Stimulated activated CD4-positive, alpha-beta T cell treated with anti-CD3 and anti-CD28 coated beads, Interleukin-1b, Interleukin-23, amount 100 ng/mL, for 1 hour (primary cell): ENCODE results near the gene COG2.
"Not testable (repeated sequence)": the region's sequence is repeated elsewhere in the genome, so short reads cannot be mapped to it uniquely, and the experiment has no call there.

Experiments
- DNase-seq, 2 donors: peaks; one replicate each; pipeline ENCODE4 v3.0.0-alpha.2; 2020; ENCODE audit warnings: low read depth in 2 of 2

The COG2 gene

GRCh38 chr1:230677200-230677599 is 34.9 kb downstream of the COG2 start:
- no peak for DNase-seq

GRCh38 chr1:230679192-230679591 is 36.9 kb downstream of the COG2 start:
- no peak for DNase-seq

GRCh38 chr1:230679825-230680224 is 37.5 kb downstream of the COG2 start:
- DNase-seq, result no peak

- DNase-seq, result no peak
Measured at GRCh38 chr1:230680300-230681025, 38.2 kb downstream of the COG2 start.

DNA sequence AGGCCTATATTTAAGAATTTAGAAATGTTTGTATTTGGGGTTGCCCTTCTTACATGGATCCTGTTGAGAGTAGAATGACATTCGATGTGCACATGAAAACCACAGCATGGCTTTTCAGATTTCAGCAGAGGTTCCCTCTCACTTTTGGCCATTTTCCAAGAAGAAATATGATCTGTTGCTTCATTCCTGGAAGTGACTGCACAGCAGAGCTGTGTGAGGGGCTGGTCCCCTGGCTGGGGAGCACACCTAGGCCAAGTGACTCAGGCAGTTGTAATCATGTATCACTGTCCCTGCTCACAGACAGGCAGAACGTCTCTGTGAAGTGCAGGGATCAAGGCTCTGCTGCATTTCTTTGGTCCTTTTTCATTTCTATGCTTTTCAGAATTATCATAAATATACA is 39.3 kb downstream of the COG2 start:
- DNase-seq, result no peak

DNA sequence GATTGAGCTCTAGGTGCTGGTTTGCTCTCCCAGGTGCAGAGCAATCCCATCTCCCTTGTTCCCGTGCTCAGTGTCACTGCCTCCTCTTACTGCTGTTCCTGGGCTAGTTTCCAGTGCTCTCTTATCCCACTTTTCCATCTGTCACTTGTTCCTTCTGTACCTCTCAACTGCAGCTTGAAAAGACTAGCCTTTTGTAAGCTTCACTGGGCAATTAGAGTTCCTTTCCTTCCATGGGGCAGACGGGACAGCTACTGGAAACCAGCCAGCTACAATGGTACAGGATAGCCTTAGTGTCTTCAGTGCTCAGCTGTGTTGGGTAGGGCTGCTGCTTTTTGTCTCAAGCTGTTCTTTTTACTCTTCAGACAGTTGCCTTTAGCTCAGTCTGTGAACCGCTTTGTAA is 40.0 kb downstream of the COG2 start:
- no peak for DNase-seq

DNA sequence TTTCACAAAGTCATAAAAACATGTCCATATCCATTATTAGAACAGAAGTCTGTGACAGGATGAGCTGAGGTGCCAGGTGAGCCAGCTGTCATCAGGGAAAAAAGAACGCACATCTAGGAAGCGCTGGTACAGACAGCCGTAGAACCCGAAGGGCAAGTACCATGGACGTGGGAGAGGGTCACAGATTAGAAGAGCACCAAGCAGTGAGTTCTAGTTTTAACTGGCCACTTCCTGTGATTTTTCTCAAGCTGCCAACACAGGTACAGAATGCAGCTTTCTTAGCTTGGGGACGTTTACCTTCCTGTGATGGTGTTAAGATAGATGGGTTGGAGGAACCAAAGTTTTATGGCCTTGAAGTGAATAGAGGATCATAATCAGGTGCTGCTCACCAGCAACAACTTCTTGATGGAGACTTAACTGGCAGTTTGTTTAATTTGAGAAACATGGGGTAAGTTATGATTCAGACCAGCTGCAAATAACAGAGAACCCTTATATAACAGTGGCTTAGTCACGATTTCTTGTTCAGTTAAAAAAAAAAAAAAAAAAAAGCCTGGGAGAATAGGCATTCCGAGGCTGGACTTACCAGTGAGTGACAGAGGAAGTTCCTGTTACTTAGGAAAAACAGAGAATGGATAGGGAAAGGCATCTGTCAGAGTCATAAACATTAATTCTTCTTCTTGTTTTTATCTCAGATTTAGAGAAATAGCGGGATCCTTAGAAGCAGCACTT is 40.8 kb downstream of the COG2 start:
- DNase-seq, result no peak

DNA sequence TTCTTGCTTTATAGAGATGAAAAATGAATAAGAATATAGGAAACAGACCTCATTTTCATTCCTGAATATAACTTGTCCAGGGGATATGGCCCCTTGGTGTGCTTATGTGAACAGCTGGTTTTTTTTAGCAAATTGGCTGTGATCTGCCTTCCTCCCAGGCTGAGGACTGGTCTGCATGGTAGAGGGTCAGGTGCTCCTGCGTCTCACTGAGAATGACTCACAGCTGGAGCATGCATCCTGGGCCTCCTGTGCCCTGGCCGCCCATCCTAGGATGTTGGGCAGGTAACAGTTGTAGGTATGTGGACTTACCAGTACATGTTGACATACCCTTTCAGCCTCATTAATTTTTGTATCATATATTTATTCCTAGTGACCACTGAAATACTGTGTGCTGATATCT is 41.9 kb downstream of the COG2 start:
- DNase-seq, result no peak

GRCh38 chr1:230684998-230685397 is 42.7 kb downstream of the COG2 start:
- DNase-seq, result no peak

DNA sequence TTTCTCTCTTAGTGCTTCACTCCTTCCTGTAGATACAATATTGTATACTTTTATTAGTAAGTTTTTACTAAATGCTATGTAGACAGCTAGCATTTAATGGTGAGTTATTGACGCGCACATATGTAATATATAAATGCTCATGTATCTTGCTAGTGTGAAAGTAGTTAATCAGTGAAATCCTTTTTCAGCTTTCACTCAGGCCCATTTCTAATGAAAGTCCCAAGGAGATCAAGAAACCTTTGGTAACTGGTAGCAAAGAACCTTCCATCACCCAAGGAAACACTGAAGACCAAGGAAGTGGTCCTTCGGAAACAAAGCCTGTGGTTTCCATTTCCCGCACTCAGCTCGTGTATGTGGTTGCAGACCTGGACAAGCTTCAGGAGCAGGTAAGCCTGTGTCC is 44.5 kb downstream of the COG2 start:
- no peak for DNase-seq

DNA sequence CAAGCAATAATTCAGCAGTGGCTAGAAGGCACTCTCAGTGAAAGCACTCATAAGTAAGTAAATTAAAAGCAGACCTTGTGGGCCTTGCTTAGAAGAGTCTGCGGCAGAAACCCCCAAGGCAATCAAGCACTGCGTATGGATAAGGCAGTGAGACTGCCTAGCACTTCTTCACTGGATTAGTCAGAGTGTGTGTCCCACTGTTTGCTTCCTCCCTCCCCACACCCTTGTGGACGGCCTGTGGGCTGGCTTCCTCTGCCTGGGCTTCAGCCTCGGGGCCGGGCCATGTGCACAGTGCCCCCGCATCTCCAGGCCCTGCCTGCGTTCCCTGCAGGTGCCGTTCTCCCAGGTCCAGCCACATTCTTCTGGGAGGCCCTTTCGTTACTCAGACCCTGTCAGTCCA is 47.8 kb downstream of the COG2 start:
- DNase-seq, result no peak

DNA sequence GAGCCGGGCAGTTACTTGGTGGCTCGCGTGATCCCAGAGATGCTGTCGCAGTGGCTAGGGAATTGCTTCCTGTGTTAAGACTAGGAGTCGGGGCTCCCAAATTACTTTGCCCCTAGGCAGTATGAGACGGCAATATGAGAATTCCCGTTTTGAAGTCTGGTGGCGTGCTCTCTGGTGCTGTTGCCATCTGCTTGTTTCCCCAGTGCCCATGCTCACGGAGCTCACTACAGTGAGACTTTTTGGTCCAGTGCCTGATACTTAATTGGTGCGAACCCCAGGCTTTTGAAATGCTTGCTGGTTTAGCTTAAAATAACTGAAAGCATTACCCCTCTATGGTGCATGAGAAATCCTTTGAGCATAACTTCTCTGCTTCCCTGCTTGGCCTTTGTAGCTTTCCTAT is 49.3 kb downstream of the COG2 start:
- DNase-seq, result no peak

DNA sequence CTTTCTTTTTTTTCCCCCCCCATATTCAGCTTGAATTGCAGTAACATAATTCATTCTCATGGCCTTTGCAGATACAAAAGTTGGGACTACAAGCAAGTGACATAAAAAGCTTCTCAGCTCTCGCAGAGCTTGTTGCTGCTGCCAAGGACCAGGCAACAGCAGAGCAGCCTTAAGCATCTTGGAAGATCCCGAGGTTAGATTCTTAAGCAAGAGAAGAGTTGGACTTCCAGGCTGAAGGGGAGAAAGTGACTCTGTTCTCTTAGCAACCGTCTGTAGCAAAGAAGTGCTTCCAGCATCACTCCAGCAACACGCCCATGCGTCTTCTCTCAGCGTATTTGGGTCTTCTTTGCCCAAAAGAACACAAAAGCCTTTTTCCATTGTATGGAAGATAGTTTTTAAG is 50.9 kb downstream of the COG2 start:
- no peak for DNase-seq

- DNase-seq, result no peak
Measured at GRCh38 chr1:230693777-230694176, 51.5 kb downstream of the COG2 start.

DNA sequence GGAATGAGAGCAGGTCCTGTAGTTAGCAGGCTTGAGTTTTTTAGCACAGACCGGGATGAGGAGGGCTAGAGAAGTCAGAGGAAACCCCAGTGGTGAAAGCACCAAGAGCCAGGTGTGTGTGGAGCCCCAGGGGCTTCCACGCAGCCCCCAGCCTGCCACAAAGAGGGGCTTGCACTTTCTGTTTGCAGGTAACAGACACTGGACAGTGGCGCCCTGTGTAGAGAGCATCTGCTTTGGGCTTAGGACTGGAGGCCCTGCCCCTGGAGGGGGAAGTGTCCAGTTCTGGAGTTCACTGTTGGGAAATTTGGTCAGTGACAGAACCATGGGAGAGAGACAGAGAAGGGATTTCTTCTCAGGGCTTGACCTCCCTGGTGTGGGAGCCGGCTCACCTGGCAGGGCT is 52.2 kb downstream of the COG2 start:
- no peak for DNase-seq

DNA sequence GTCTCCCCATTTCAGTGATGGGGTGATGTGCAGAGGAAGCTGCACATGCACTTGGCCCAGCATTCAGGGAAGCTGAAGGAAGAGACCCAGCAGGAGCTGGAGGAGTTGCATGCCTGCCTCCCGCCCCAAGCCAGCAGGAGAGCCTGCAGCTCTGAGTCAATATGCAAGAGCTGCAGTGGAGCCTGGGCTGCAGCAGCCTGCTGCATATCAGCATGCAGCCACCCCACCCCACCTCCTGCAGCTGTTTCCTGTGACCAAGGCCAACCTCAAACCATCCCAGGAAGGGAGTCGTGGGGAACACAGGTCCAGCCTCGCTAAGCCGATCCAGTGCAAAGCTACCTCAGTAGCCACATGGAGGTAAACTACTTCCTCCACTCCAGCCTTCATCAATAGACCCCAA is 52.7 kb downstream of the COG2 start:
- DNase-seq, result no peak

DNA sequence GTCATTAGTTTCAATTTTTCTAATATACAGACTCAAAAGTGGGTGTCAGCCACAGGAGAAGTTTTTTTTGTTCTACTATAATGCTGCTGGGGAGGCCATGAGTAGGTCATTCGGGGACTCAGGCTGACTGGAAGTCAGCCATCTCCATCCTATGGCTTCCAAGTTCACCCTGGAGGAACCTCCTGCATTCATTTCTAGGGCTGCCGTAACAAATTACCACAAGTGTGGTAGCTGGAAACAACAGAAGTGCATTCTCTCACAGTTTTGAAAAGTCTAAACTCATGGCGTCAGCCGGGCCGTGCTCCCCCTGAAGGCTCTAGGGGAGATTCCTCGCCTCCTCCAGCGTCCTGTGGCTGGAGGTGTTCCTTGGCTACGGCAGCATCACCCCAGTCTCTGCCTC is 53.9 kb downstream of the COG2 start:
- DNase-seq, result no peak

- DNase-seq, result no peak
Measured at GRCh38 chr1:230696722-230697437, 54.6 kb downstream of the COG2 start.

DNA sequence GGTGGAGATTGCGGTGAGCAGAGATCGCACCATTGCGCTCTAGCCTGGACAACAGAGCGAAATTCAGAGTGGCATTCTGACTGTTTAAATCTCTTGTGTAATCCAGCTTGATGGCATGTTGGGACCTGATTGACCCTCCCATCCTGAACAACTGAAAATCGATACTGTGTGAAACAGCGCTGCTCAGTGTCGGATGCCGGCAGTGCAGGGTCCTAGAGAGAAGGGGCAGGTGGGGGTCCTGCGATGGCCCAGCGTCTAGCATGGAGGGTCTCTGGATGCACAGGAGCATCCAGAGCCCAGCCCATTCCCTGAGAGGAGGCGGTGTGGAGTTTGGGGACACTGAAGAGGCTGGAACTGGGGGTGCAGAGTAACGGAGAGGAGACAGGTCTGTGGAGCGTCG is 55.8 kb downstream of the COG2 start:
- DNase-seq, result no peak

- DNase-seq, result not testable (repeated sequence)
Measured at GRCh38 chr1:230698964-230699363, 56.7 kb downstream of the COG2 start.

- DNase-seq, result no peak
Measured at GRCh38 chr1:230699716-230700115, 57.4 kb downstream of the COG2 start.

DNA sequence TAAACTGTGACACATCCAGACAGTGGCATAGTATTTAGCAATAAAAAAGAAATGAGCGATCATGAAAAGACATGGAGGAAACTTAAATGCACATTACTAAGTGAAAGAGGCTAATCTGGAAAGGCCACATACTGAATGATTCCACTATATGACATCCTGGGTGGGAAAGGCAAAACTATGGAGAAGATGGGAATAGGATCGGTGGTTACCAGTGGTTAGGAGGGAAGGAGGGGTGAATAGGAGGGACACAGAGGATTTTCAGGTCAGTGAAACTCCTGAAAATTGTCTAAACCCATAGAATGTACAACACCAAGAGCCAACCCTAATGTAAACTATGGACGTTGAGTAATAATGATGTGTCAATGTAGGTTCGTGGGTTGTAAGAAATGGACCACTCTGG is 57.9 kb downstream of the COG2 start:
- DNase-seq, result no peak

GRCh38 chr1:230701434-230701833 is 59.2 kb downstream of the COG2 start:
- no peak for DNase-seq
